ENCODE results near the gene SNED1.

The SNED1 gene

DNA sequence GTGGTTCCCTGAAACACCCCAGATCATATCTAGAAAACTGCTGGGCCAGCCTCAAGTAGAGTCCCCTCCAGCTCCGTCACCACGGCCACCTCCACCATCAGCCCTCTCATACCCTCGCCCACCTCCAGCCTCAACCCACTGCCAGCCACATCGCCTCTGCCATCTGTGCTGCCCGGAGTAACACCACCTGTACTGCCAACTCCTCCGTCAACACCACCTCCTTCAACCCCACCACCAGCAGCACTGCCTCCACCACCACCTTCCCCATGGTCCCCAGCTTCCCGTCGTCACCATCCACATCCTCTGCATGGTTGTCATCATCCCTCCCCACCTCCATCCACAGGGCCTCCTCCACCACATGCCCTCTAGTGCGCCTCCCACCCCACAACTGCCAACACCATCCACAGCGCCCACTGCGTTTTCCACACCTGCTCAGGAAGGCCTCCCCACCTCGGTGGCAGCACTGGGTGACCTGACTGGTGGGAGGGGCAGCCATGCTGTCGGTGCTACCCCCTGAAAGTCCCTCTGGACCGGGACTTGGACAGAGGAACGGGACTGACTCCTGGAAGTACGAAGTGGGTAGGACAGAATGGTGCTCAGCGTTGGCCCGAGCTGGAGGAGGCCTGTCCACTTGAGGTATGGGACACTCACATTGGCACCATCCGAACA lies 1.6 kb downstream of the SNED1 start:
- Histone ChIP-seq H3K36me3 (no peaks in the 10 kb centered on the region), H3K4me1 (no peaks in the 10 kb centered on the region), H3K27me3 (peaks cover 9% of the 10 kb centered on the region), H3K9me3 (0 out of 2 replicates have a peak, but pooled peaks cover 2% of the 10 kb centered on the region), H3K4me3 (ENCODE audit: low read depth, low read length) (no peak overlapping the region)
- TF ChIP-seq, protein P1, sequence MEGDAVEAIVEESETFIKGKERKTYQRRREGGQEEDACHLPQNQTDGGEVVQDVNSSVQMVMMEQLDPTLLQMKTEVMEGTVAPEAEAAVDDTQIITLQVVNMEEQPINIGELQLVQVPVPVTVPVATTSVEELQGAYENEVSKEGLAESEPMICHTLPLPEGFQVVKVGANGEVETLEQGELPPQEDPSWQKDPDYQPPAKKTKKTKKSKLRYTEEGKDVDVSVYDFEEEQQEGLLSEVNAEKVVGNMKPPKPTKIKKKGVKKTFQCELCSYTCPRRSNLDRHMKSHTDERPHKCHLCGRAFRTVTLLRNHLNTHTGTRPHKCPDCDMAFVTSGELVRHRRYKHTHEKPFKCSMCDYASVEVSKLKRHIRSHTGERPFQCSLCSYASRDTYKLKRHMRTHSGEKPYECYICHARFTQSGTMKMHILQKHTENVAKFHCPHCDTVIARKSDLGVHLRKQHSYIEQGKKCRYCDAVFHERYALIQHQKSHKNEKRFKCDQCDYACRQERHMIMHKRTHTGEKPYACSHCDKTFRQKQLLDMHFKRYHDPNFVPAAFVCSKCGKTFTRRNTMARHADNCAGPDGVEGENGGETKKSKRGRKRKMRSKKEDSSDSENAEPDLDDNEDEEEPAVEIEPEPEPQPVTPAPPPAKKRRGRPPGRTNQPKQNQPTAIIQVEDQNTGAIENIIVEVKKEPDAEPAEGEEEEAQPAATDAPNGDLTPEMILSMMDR (IDR thresholded peaks at IDR 0.05; ENCODE audit: low read depth, low read length): no peak
- DNase-seq: peak; percentile 7

GRCh38 chr2:241000831-241001321 lies 2.5 kb downstream of the SNED1 start:
- peaks cover 9% of the 10 kb centered on the region for H3K27me3 ChIP-seq

GRCh38 chr2:241001413-241002274 lies 3.2 kb downstream of the SNED1 start:
- no peak for DNase-seq
- Histone ChIP-seq H3K9me3 (0 out of 2 replicates have a peak, but pooled peaks cover 2% of the 10 kb centered on the region), H3K36me3 (no peaks in the 10 kb centered on the region), H3K4me3 (ENCODE audit: low read depth, low read length) (no peak overlapping the region), H3K27me3 (peaks cover 9% of the 10 kb centered on the region), H3K4me1 (no peaks in the 10 kb centered on the region)
- TF ChIP-seq, protein P1 (IDR thresholded peaks at IDR 0.05; ENCODE audit: low read depth, low read length): no peak

More at GRCh38 chr2:241000831-241001321, 2.5 kb downstream of the SNED1 start:
- TF ChIP-seq, protein P1 (IDR thresholded peaks at IDR 0.05; ENCODE audit: low read depth, low read length): no peak
- Histone ChIP-seq H3K4me1 (no peaks in the 10 kb centered on the region), H3K4me3 (ENCODE audit: low read depth, low read length) (no peak overlapping the region), H3K9me3 (0 out of 2 replicates have a peak, but pooled peaks cover 2% of the 10 kb centered on the region), H3K36me3 (no peaks in the 10 kb centered on the region)
- DNase-seq: no peak

DNA sequence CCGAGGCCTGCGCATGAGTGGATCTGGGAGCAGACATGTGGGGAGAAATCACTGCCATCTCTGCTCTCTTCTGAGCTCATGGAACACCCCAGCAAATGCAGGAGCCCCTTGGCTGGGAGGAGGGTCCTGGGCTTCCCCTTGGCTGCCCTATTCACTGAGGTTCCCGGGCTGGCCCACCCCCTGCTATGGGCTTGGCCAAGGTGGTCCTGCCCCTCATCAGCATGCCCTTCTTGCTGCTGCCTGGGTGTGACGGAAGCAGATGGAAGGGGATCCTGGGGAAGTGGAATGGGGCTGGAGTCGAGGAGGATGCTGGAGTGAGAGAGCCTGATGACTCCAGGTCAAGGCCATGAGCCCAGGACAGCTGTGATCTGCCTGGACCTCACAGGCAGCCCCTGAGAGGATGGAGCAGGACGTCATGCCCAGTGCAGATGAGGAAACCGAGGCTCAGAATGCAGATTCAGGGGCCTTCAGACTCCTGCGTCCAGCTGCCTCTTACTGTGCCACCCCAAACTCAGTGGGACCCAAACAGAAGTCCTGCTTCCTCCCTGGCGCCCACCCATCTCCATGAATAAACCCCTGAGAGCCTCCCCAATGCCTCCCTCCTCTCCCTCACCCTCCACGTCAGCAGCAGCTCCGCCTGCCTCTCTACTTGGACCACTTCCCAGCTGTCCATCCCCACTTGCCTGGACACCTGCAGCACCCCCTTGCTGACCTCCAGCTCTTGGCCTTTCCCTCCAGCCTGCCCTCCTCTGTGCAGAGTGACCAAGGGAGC lies 4.0 kb downstream of the SNED1 start:
- Histone ChIP-seq H3K9me3 (0 out of 2 replicates have a peak, but pooled peaks cover 2% of the 10 kb centered on the region), H3K4me3 (ENCODE audit: low read depth, low read length) (no peak overlapping the region), H3K36me3 (no peaks in the 10 kb centered on the region), H3K27me3 (peaks cover 9% of the 10 kb centered on the region), H3K4me1 (no peaks in the 10 kb centered on the region)
- TF ChIP-seq, protein P1 (IDR thresholded peaks at IDR 0.05; ENCODE audit: low read depth, low read length): no peak
- DNase-seq: no peak

- 0 out of 2 replicates have a peak, but pooled peaks cover 2% of the 10 kb centered on the region for H3K9me3 ChIP-seq
- H3K36me3 ChIP-seq: no peaks in the 10 kb centered on the region
- no peak for DNase-seq
- H3K4me3 ChIP-seq (ENCODE audit: low read depth, low read length): no peak overlapping the region
- no peaks in the 10 kb centered on the region for H3K4me1 ChIP-seq
- peaks cover 9% of the 10 kb centered on the region for H3K27me3 ChIP-seq
- TF ChIP-seq, protein P1 (IDR thresholded peaks at IDR 0.05; ENCODE audit: low read depth, low read length): no peak
Measured at GRCh38 chr2:241003047-241003360, 4.6 kb downstream of the SNED1 start.
